AG09319 (cell line): Measurements from ENCODE around the gene DLST.

Source experiments
- DNase-seq: peaks from one replicate; pipeline ENCODE4 v3.0.0-alpha.2; 2010; ENCODE audit warnings: low read depth; ENCODE audit errors: extremely low read depth
- TF ChIP-seq, protein P1 (sequence below): IDR thresholded peaks from 2 replicates; pipeline ENCODE4 v1.5.1; 2011; ENCODE audit warnings: low read depth, mild to moderate bottlenecking, inconsistent platforms, low read length, moderate library complexity

DLST gene

DNA sequence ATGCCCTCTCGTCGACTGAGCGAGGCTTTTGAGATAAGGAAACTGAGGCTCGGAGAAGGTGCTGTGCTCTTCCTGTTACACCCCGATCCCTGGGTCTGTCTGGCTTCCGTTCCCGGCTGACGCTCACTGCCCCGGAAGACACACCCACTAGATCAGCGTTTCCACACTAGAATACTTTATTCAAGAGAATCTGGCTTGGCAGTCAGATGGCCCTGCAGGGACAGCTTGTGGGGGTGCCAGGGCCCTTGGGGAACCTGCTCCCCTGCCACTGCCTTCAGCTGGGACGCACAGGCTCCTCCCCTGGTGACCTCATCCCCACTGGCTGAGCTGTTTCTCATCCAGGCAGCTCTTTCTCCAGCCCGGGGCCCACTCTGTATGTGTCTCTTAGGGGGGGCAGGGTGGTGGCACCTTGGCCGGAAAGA is 60.0 kb downstream of the DLST start:
- DNase-seq = no peak
- TF ChIP-seq, protein P1, sequence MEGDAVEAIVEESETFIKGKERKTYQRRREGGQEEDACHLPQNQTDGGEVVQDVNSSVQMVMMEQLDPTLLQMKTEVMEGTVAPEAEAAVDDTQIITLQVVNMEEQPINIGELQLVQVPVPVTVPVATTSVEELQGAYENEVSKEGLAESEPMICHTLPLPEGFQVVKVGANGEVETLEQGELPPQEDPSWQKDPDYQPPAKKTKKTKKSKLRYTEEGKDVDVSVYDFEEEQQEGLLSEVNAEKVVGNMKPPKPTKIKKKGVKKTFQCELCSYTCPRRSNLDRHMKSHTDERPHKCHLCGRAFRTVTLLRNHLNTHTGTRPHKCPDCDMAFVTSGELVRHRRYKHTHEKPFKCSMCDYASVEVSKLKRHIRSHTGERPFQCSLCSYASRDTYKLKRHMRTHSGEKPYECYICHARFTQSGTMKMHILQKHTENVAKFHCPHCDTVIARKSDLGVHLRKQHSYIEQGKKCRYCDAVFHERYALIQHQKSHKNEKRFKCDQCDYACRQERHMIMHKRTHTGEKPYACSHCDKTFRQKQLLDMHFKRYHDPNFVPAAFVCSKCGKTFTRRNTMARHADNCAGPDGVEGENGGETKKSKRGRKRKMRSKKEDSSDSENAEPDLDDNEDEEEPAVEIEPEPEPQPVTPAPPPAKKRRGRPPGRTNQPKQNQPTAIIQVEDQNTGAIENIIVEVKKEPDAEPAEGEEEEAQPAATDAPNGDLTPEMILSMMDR = no peak

DNA sequence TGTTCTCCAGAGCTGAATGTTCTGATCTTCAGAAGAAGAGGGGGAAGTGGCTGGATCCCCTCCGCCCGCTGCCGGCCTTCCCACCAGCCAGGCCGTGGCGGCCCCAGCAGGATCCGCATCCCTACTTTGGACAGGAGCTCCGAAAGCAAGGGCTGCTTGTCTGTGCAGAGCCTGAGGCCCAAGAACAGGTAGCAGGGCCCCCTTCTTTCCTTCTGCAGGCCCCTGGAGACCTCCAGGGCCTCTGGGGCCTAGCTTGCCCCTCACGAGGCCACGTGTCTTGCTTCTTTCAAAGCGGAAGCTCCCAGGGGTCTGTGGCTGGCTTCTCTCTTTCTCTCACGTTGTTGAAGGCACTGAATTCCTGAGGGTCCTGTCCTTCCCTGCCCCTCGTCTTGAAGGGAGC is 60.5 kb downstream of the DLST start:
- TF ChIP-seq, protein P1 = no peak
- no peak for DNase-seq

DNA sequence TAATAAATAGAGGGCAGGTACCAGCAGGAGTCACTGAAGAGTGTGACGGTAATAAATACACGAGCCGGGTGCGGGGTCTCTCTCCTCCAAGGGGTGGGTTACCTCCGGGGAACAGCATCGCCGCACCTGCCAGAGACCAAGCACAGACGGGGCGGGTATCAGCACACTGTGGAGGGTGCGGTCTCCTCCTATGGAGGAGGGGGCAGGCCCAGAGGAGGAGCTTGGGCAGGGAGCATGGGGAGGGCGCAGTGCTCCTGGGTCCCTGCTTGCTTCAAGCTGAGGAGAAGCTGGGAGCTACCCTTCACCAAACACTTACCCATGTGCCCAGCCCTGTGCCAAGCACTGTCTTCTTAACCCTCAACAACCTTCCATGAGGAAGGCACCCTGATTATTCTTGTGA is 60.9 kb downstream of the DLST start:
- TF ChIP-seq, protein P1 = no peak
- no peak for DNase-seq

DNA sequence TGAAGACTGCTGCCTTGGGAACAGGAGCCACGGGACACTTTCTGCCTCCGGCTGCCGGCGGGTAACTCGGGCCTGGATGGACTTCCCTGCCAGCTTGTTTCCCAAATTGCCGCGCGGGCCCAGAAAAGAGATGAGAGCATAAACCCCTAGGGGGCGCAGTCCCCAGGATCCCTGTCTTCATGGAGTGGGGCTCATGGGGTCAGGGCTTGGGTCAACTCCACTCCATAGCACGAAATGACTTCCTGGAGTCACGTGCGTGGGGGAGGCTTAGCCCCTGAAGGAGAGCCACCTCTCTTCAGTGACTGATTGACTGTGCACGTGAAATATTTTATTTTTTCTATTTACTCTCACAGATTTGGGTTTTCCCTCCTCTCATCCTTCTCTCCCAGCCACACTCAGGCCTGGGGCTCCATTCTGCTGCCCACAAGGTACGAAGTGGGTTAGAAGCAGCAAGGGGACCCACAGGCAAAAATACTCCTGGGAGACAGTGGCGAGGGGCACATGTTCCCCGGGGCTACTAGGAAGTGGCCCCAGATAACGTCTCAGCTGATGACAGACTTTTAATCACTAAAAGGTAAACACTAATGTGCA is 63.6 kb downstream of the DLST start:
- TF ChIP-seq, protein P1 = peak; percentile 54
- no peak for DNase-seq

DNA sequence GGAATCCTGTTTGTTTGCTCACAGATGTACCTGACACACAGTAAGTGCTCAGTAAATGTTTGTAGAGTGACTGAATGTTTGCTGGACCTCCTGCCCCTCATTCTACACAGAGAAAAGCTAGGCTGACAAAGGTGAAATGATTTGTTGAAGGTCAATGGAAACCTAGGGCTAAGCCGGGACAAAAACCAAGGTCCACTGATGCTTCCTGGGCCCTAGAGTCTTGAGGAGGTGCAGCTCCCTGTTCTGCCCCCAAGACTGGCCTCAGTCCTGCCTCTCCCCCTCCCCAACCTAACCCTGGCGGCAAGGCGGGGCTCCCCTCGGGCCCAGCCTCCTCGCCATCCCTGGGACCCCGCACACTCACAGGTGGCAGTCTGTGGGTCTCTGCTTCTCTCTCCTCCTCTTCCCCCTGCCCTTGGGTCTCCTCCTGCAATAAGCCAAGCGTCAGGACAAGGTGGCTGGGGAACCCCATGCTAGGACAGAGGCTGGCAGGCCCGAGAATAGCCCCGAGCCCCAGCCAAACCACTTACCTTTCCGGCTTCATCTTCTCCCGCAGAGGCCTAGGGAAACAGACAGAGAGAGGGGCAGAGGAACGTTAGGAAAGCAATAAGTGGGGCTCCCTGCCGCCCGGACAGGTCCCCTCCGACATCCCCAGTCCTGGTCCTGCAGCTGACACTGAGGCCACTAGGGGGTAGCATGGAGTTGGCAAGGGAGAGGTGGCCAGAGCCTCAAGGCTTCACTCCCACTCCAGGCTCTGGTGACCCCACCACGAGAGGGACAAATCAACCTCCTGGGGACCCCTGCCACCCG is 64.3 kb downstream of the DLST start:
- DNase-seq = no peak

DNA sequence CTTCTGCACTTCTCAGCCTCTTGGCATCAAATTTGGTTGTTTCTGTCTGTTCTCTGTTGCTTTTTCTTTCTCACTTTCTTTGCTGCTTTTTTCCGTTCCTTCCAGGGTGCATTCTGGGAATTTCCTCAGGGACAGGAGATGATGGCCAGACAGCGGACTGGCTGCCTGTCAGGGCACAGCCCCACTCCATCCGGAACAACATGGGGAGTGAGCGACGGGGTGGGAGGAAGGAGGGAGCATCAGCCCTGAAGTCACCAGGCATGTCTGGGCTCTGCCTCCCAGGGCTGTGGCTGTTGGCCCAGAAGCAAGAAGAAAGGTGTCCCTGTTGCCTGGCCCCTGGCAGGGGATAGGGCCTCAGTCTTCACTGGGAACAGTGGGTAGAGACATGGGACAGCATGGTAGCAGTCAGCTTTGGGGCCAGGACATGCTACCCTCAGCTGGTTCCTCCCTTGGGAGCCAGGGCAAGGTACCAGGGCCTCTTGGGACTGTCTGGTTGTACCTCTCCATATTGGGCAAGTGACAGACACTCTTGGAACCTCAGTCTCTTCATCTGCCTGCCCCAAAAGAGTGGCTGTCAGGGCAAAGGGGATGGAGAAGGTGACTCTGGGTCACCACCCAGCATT is 65.1 kb downstream of the DLST start:
- no peak for DNase-seq
- TF ChIP-seq, protein P1 = no peak

More for the DNA sequence above, 64.3 kb downstream of the DLST start:
- TF ChIP-seq, protein P1 = peak; percentile 85
